ENCODE results near the gene GMDS.
A peak's percentile ranks its signal among the peaks of the same experiment; 100 is the strongest.

Gene GMDS

GRCh38 chr6:2108700-2109306 lies 136.6 kb downstream of the GMDS start:
- no peak for DNase-seq (ENCODE audit: low read depth in 2 of 2)
- no peak for TF ChIP-seq CTCF (IDR thresholded peaks at IDR 0.05; ENCODE audit: low read depth, low read length)
- no peak overlapping the region for H3K4me3 ChIP-seq (replicated peaks in 1 of 2; ENCODE audit: low read depth in 2 of 2, low read length in 2 of 2)

DNA sequence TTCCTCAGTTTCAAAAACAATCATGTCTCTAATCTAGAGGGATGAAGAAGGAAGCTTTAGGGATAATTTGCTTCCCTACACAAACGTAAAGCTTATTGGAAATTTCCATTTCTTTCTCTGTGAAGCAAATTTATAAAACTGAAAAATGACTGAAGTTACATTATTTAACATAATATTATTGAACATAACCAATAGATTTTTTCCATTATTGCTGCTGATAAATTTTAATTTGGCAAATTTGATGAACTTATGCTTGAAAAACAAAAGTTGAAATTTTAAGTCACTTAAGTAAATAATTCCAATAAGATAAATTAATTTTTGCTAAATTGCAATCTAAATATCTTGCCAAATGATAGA lies 140.9 kb downstream of the GMDS start:
- no peak overlapping the region for H3K4me3 ChIP-seq (replicated peaks in 1 of 2; ENCODE audit: low read depth in 2 of 2, low read length in 2 of 2)
- DNase-seq (ENCODE audit: low read depth in 2 of 2) = no peak
- no peak for TF ChIP-seq CTCF (IDR thresholded peaks at IDR 0.05; ENCODE audit: low read depth, low read length)

DNA sequence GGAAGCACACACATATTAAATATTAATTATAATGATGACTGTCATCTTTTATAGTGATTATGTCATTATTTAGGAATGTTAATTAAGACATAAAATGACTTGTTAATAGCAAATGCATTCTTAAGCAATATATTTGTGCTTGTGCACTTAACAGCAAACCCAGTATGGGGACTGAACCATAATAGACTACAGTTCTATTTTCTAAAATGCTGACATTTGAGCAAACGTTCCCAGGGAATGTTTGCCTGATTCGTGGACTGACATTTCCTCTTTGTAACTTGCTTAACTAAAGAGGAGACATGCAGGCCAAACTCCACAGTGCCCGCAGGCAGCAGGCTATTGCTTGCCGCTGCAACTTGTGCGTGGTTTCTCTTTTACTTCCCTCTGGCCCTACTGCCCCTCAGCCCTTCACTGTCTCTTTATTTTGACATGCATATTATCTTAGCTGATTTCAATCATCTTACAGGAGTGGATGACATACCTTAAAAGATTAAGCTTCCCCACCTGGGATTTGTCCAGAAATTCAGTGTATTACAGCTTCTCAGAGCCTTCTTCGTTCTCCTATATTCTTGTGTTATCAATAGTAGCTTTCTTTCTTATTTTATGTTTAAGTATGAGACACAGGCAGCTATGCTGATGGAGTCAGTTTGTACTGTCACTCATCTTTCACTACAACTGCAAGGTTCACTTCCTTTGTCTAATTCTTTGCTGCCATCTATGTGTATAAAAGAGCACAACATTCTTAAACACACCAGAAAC lies 141.5 kb downstream of the GMDS start:
- TF ChIP-seq CTCF (IDR thresholded peaks at IDR 0.05; ENCODE audit: low read depth, low read length) = peak; percentile 49
- H3K4me3 ChIP-seq (replicated peaks in 1 of 2; ENCODE audit: low read depth in 2 of 2, low read length in 2 of 2) = no peak overlapping the region
- peak; percentile 71 to 73 for DNase-seq (ENCODE audit: low read depth in 2 of 2)

DNA sequence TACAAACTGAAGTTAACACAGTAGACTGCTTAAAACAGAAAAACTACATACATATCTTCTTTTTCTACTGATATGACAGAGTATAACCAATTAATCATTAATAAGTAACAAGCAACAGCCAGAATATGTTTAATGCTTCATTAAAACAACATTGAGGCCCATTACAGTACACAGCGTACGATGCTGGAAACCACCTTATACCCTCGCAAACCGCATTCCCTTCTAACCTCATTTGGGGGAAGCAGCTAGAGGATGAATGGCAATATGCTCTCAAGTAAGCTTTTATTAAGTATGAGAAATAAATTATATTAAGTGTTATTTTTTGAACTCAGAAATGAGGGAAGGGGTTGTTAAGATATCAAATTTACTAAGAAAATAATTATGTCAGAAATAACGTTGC lies 142.4 kb downstream of the GMDS start:
- TF ChIP-seq CTCF (IDR thresholded peaks at IDR 0.05; ENCODE audit: low read depth, low read length) = no peak
- DNase-seq (ENCODE audit: low read depth in 2 of 2) = no peak
- no peak overlapping the region for H3K4me3 ChIP-seq (replicated peaks in 1 of 2; ENCODE audit: low read depth in 2 of 2, low read length in 2 of 2)

DNA sequence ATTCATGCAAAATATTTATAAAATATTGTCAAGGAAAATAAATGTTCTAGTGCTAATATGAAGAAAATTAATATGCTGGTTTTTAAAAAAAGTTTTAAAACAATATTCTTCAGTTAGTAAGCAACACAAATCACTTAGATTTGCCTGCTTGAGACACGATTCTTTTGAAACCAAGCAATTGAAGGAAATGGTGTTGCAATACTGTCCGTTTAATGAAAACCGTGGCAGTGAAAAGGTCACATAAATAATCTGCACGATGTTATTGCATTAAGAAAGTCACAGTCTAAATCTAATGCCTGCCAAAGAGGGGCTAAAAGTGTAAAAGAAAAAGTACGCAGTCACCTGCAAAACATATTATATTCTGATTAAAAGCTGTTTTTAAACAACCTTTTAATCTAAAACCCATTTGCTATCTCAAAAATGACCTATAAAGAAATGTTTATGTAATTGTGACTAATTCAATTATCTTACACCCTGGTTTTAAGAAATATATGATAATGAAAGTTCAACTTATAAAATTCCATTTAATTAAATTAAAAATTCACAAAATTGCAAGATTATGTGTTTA lies 143.0 kb downstream of the GMDS start:
- peak; percentile 55 to 62 for DNase-seq (ENCODE audit: low read depth in 2 of 2)
- H3K4me3 ChIP-seq (replicated peaks in 1 of 2; ENCODE audit: low read depth in 2 of 2, low read length in 2 of 2) = no peak overlapping the region
- TF ChIP-seq CTCF (IDR thresholded peaks at IDR 0.05; ENCODE audit: low read depth, low read length) = no peak

DNA sequence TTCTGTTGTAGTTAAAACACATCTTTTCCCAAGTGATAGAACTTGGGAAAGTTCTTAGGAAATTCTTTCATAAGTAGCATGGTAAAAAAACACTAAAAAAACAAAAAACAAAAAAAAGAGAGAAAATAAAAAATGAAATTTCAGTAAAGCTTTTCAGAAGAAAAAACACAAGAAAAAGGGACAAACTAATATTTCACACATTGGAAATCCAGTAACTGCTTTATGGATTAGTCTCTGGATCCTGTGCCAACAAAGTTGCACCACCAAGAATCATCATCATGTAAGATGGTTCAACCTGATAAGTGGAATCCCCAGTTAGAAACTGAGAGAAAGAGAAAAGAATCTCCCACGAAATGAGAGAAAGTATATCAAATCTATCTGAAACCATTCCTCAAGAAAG lies 144.2 kb downstream of the GMDS start:
- no peak overlapping the region for H3K4me3 ChIP-seq (replicated peaks in 1 of 2; ENCODE audit: low read depth in 2 of 2, low read length in 2 of 2)
- TF ChIP-seq CTCF (IDR thresholded peaks at IDR 0.05; ENCODE audit: low read depth, low read length) = no peak
- DNase-seq (ENCODE audit: low read depth in 2 of 2) = peak in 1 of 2 donors; percentile 18
